GM21619 (cell line): Measurements from ENCODE around the gene GPR6.

Experiments
- ATAC-seq: cut with Tn5 transposase; IDR thresholded peaks from one replicate; pipeline ENCODE4 v1.9.1; 2021; ENCODE audit not compliant: unreplicated experiment

The GPR6 gene

DNA sequence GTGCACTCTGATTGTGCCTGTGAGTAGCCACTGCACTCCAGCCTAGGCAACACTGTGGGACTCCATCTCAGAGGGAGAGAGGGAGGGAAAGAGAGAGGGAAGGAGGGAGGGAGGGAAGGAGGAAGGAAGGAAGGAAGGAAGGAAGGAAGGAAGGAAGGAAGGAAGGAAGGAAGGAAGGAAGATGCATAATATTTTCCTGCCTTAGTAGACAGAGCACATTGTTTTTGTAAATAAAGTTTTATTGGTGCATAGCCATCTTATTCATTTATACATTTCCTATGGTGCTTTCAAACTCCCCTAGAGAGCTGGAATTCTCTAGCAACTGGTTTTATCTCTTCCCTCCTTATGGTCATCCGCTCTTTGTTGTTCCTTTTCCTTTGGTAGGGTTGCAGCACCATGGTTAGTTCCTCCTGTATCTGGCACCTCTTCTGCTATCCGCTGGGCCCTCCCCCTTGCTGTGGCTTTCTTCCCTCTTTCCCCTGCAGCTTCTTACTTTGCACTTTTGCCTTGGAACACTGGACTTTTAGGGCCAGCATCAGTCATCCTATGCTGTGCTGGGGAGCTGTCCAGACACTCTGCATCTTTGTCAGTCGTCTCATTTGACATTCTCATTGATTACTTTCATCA is 20.2 kb downstream of the GPR6 start:
- no peak for ATAC-seq

DNA sequence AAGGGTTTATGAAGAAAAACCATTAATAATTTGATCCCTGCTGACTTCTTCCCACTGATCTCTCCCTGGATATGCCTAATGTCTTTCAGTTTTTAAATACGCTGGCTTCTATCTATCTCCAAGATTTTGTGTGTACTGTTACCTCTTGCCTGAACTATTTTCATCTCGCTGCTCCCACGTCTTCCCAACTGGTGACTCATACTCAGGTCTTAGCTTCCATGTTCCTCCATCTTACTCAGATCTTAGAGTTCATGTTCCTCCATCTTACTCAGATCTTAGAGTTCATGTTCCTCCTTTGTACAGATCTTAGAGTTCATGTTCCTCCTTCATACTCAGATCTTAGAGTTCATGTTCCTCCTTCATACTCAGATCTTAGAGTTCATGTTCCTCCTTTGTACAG is 21.6 kb downstream of the GPR6 start:
- no peak for ATAC-seq

DNA sequence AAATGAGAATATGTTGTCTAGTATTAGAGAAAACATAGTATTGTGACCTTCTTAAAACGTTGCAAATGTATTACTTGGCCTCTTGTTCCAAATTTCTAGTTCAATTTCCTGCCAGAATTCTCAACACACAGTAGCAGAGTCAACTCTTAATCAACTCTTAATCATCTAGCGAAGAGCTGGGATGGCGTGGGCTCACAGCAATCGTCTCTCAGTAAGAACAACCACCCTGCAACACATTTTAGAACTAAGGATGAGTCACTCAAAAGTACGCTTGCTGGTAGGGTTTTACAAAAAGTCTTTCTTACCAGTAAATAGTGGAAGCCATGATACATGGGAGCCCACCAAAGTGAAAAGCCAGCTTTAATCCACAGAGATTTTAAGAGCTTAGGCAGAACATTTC is 24.6 kb downstream of the GPR6 start:
- no peak for ATAC-seq

DNA sequence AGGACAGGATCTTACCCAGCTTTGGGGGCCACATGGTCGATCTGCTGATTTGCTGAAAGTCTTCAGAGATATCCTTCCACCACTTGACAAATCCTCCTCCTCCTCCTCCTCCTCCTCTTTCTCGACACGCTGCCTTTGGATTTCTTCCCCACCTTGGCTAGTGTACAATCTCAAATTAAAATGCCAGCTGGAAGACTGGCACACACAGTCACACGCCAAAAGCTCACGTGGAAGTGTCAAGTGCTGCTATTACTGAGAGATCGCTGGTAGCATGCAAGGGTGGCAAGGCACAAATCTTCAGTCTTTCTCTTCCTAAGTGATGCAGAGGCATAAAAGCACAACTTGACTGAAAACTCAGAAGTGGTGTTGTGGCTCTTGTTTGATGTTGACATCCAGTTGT is 35.3 kb downstream of the GPR6 start:
- ATAC-seq, result no peak

DNA sequence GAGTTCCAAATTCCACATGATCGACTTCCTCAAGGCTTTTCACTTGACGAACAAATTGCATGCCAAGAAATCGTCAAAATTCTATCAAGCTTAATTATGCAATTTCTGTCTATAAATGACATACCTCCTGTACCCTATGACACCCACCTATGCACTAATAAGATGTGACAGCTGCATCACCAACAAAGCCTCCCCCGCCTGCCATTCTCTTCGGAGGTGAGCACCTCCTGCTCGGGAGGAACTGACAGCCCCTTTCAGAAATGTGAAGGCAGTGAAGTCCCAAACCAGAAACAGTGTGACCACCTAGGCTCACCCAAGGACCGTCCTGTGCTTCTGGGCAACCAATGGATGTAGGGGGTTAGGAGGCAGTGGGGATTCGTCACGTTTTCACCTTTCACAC is 37.1 kb downstream of the GPR6 start:
- no peak for ATAC-seq

DNA sequence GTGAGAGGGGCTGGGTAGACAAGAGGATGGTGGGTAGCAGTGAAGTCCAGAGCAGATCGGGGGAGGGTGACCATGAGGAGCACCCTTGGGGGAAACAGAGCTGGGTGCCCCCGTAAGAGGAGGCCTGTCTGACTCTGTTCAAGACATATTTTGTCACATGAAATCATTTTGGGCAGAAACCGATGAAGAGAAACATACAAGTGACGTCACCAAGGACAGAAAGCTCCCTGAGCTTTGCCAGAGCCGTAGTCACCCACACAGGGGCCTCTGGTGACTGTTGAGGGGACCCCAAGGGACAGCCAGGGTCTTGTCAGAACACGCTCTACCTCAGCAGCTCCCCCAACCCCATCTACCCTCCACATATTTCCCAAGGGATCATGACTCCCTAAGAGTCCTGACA is 39.2 kb downstream of the GPR6 start:
- no peak for ATAC-seq

DNA sequence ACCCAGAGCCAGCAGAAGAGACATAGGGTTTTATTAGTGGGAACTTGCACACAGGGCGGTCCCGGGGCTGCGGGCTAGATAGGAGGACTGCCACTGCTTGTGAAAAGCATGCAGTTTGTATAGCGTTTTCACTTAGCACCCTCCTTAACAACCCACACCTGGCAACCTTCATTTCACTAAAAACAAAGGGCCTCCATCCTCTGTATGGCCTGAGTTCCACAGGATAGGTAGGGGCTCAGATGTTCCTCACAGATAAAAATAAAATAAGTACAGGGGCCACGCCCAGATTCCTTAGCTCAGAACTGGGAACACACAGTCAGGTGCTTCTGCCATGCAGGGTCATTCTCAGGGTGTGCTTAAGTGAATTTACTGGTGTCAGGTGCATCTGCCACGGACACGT is 39.8 kb downstream of the GPR6 start:
- no peak for ATAC-seq

DNA sequence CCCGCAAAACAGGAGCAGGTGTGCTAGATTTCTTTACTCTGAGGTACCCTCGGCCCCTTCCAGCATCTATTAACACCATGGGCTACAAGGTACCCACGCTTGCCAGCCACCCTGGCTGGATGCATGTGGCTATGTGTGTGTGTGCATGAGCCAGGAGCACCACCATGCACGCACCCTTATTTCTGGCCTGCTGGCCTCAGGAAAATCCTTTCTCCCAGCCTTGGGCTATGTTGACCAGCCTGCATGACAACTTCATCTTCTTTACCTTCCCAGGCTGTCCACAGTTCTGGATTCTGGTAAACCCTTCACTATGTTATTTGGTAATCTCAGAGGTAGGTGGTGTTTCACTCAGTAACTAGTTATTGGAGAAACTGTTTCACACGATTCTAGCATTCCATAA is 40.4 kb downstream of the GPR6 start:
- ATAC-seq, result no peak

DNA sequence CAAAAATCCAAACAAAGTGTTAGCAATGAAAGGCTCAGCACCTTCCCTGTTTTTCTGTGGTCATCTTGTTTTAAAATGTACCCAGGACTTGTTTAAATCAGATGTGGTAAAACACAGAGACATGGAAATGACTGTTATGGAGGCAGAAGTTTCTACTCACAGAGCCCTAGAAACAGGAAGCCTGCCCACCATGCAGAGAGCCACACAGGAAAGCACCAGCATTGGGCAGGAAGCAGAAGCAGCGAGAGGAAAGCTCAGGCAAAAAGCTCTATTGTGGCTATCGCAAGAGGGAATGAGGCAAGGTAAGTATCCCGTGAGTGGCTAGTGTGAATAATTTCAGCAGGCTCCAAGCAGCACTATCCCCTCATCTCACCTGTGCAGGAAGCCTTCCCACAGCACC is 42.8 kb downstream of the GPR6 start:
- no peak for ATAC-seq

DNA sequence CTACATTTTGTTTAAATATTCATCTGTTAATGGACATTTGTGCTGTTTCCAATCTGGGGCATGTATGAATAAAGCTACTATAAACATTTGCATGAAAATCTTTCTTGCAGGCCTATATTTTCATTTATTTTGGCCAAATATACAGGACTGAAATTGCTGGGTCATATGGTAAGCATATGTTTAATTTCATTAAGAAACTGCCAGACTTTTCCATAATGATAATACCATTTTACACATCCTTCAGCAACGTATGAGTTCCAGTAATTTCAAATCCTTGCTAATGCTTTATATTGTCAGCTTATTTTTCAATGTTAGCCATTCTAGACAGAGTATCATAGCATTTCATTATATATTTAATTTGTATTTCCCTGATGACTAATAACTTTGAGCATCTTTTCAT is 51.0 kb downstream of the GPR6 start:
- ATAC-seq, result no peak
